Adrenal gland (tissue), 5 donors: ENCODE data around the gene DIO2.

Source experiments
- CTCF ChIP-seq, 6 experiments: fragments of 450-650 bp in 4 of 6; fragments of 200-600 bp in 2 of 6; sonication (generic) in 1 of 6; IDR thresholded peaks; 1 replicate in 5 of 6; 2 replicates in 1 of 6; pipeline versions ENCODE4 v1.5.1 to v1.8.0; 2016 to 2021; ENCODE audit warnings: antibody characterized with exemption in 6 of 6, mild to moderate bottlenecking in 2 of 6, moderate library complexity in 1 of 6
- POLR2A ChIP-seq, 2 donors: fragments of 450-650 bp; IDR thresholded peaks; one replicate each; pipeline ENCODE4 v1.6.1; 2017; ENCODE audit warnings: antibody characterized with exemption in 2 of 2, mild to moderate bottlenecking in 2 of 2, moderate library complexity in 1 of 2
- donor health status: DM: no; HTN: no; CAD: no.

GRCh38 chr14:80188571-80188970, 22.7 kb downstream of the DIO2 start:
- TF ChIP-seq CTCF (IDR thresholded peaks at IDR 0.05), result no peak
- TF ChIP-seq POLR2A (IDR thresholded peaks at IDR 0.05), result no peak
